Epithelial cell of alveolus of lung (primary cell): Measurements from ENCODE around the gene FBXW12. TPM values are rescaled to one million over a fixed set of nuclear protein-coding genes. Genes with fewer than 3 reads are reported as not detected.

Experiments used
- total RNA-seq: library from RNA; depleted of rRNA; stranded (reverse); fragments of >200 nt; gene quantifications from 2 replicates; pipeline ENCODE4 v1.2.1, GENCODE V29; 2015

Gene FBXW12
- not detected in 2 replicates for total RNA-seq

GRCh38 chr3:48371651-48372376 is at the start of gene FBXW12:
Gene FBXW12 (plus strand): TSS chr3:48372219. CDS start chr3:48372768, 549 bp downstream.

GRCh38 chr3:48333346-48334245 is 38.4 kb upstream of the FBXW12 start, which contains the start of gene SPINK8:
Gene SPINK8 (minus strand): TSS chr3:48333661. CDS start chr3:48328341, 5,320 bp downstream.

GRCh38 chr3:48429960-48430707 is 58.1 kb downstream of the FBXW12 start, which contains the start of gene PLXNB1:
Gene PLXNB1 (minus strand): TSS chr3:48430086. CDS start chr3:48424611, 5,475 bp downstream.

GRCh38 chr3:48439820-48440589 is 68.0 kb downstream of the FBXW12 start, which contains the start of the genes CCDC51 and TMA7:
Gene CCDC51 (minus strand): TSS chr3:48440119. CDS start chr3:48435128, 4,991 bp downstream.
Gene TMA7 (plus strand): TSS chr3:48440257. CDS start chr3:48440297, 40 bp downstream.

Other genes with a start within 250 kb of the FBXW12 start
- gene CDC25A, start 183.8 kb upstream of the FBXW12 start, total RNA-seq: 1.8 and 12.0 TPM in 2 replicates
- not detected in 2 replicates for gene CAMP, start 148.7 kb upstream of the FBXW12 start, total RNA-seq
- gene ZNF589, start 131.1 kb upstream of the FBXW12 start, total RNA-seq: 1.8 and 3.4 TPM in 2 replicates
- gene NME6, start 70.9 kb upstream of the FBXW12 start, total RNA-seq: 17.7 and 26.0 TPM in 2 replicates
- not detected in 2 replicates for gene SPINK8, start 38.6 kb upstream of the FBXW12 start, total RNA-seq
- gene PLXNB1, start 57.9 kb downstream of the FBXW12 start, total RNA-seq: 17.3 and 36.2 TPM in 2 replicates
- 18.7 and 23.2 TPM in 2 replicates for gene CCDC51, start 67.9 kb downstream of the FBXW12 start, total RNA-seq
- 309 and 375 TPM in 2 replicates for gene TMA7, start 68.0 kb downstream of the FBXW12 start, total RNA-seq
- gene ATRIP, start 74.5 kb downstream of the FBXW12 start, total RNA-seq: 4.3 and 5.9 TPM in 2 replicates
- 215 and 254 TPM in 2 replicates for gene SHISA5, start 132.0 kb downstream of the FBXW12 start, total RNA-seq
- gene PFKFB4, start 184.6 kb downstream of the FBXW12 start, total RNA-seq: 19.4 and 22.6 TPM in 2 replicates
- gene UCN2, start 191.6 kb downstream of the FBXW12 start, total RNA-seq: 3.1 and 3.7 TPM in 2 replicates
- 52.5 and 104 TPM in 2 replicates for gene COL7A1, start 223.1 kb downstream of the FBXW12 start, total RNA-seq
- 388 and 454 TPM in 2 replicates for gene UQCRC1, start 237.4 kb downstream of the FBXW12 start, total RNA-seq
- gene TMEM89, start 249.6 kb downstream of the FBXW12 start, total RNA-seq: not detected in 2 replicates